Esophagus mucosa (tissue), 1 donor: Measurements from ENCODE around the gene SOS1. TPM values are rescaled to one million over a fixed set of nuclear protein-coding genes. Genes with fewer than 3 reads are reported as not detected.

Experiments
- ATAC-seq: fragments of 200-7000 bp; cut with Tn5 transposase; one replicate; pipeline ENCODE4 v1.9.1; 2020
- total RNA-seq: library from RNA; stranded (reverse); gene quantifications from one replicate; pipeline ENCODE4 v1.2.4, GENCODE V29; 2023
- donor health status: DM: yes; HTN: yes; CAD: no.

The SOS1 gene
- total RNA-seq, 1 donor from 2014 or later, result 19.6 TPM

- no peak for ATAC-seq
These were observed 97.2 kb downstream of the SOS1 start for GRCh38 chr2:39023649-39024048.

- ATAC-seq, result no peak
These were observed 98.1 kb downstream of the SOS1 start for GRCh38 chr2:39022642-39023235.

GRCh38 chr2:39020383-39020782 is 100.5 kb downstream of the SOS1 start:
- ATAC-seq, result no peak

- ATAC-seq, result no peak
These were observed 102.2 kb downstream of the SOS1 start for GRCh38 chr2:39018638-39019037.

GRCh38 chr2:39017334-39017733 is 103.5 kb downstream of the SOS1 start:
- ATAC-seq, result no peak

- ATAC-seq, result no peak
These were observed 105.4 kb downstream of the SOS1 start for GRCh38 chr2:39015424-39015823.

GRCh38 chr2:39013871-39014270 is 107.0 kb downstream of the SOS1 start:
- ATAC-seq, result no peak

- ATAC-seq, result no peak
These were observed 112.2 kb downstream of the SOS1 start for GRCh38 chr2:39008665-39009064.

GRCh38 chr2:39007875-39008504 is 112.9 kb downstream of the SOS1 start:
- ATAC-seq, result no peak

- ATAC-seq, result no peak
These were observed 120.3 kb downstream of the SOS1 start for GRCh38 chr2:39000552-39000951.

- peak; percentile 94 for ATAC-seq
These were observed 123.1 kb downstream of the SOS1 start for GRCh38 chr2:38997781-38998180.

GRCh38 chr2:38991899-38992298 is 129.0 kb downstream of the SOS1 start:
- ATAC-seq, result no peak

GRCh38 chr2:38988716-38989115 is 132.1 kb downstream of the SOS1 start:
- no peak for ATAC-seq

GRCh38 chr2:38982498-38982897 is 138.4 kb downstream of the SOS1 start:
- ATAC-seq, result no peak

GRCh38 chr2:38981670-38982357 is 139.0 kb downstream of the SOS1 start:
- no peak for ATAC-seq

- no peak for ATAC-seq
These were observed 139.7 kb downstream of the SOS1 start for GRCh38 chr2:38981003-38981669.

- no peak for ATAC-seq
These were observed 141.9 kb downstream of the SOS1 start for GRCh38 chr2:38978908-38979307.

GRCh38 chr2:38978296-38978903 is 142.5 kb downstream of the SOS1 start:
- ATAC-seq, result no peak

GRCh38 chr2:38977047-38977446 is 143.8 kb downstream of the SOS1 start:
- no peak for ATAC-seq

GRCh38 chr2:38975042-38975441 is 145.8 kb downstream of the SOS1 start:
- ATAC-seq, result no peak

GRCh38 chr2:38973266-38973665 is 147.6 kb downstream of the SOS1 start:
- no peak for ATAC-seq

- no peak for ATAC-seq
These were observed 149.5 kb downstream of the SOS1 start for GRCh38 chr2:38971377-38971776.

- ATAC-seq, result no peak
These were observed 152.8 kb downstream of the SOS1 start for GRCh38 chr2:38968021-38968420.
